ENCODE results near the gene SAMD11. TPM values are rescaled to one million over a fixed set of nuclear protein-coding genes. Genes with fewer than 3 reads are reported as not detected.
"Not testable (repeated sequence)": the region's sequence is repeated elsewhere in the genome, so short reads cannot be mapped to it uniquely, and the experiment has no call there.

SAMD11 gene, protein sequence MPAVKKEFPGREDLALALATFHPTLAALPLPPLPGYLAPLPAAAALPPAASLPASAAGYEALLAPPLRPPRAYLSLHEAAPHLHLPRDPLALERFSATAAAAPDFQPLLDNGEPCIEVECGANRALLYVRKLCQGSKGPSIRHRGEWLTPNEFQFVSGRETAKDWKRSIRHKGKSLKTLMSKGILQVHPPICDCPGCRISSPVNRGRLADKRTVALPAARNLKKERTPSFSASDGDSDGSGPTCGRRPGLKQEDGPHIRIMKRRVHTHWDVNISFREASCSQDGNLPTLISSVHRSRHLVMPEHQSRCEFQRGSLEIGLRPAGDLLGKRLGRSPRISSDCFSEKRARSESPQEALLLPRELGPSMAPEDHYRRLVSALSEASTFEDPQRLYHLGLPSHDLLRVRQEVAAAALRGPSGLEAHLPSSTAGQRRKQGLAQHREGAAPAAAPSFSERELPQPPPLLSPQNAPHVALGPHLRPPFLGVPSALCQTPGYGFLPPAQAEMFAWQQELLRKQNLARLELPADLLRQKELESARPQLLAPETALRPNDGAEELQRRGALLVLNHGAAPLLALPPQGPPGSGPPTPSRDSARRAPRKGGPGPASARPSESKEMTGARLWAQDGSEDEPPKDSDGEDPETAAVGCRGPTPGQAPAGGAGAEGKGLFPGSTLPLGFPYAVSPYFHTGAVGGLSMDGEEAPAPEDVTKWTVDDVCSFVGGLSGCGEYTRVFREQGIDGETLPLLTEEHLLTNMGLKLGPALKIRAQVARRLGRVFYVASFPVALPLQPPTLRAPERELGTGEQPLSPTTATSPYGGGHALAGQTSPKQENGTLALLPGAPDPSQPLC
- polyA plus RNA-seq (2013, experiment 1 of 2) = 59.2 TPM
- 43.4 TPM for polyA plus RNA-seq (2013, experiment 2 of 2)

DNA sequence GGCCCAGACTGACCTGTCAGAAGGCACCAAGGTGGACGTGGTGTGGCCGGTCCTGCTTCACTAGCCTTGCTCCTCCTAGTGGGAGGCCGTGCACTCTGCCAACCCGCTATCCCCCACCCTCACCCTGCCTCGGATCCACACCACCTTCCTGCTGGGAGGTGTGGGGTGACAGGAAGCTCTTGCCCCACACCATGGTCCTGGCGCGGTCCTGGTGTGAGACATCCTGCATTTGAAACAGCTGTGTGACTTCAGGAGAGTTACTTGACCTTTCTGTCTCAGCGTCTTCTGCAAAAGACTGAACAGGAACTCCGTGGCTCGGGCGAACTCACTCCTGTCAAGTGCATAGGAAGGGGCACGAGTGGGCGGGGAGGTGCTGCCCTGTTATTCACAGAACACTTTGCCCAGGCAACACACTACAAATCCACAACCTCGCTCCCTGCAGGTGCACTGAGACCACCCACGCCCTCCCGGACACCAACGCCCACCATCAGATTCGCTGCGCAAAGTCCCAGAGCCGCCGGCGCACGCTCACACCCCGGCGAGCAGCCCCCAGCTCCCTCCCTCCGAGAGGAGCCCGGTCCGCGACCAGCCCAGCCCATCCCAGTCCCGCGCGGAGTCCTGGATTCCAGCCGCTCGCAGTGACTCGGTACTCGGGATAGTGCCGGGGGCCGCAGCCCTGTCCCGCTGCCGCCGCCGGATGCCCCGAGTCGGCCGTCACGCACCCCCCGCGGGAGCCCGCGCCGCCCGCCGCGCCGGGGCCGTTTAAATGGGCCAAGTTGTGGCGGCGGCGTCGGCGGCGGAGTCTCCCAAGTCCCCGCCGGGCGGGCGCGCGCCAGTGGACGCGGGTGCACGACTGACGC is at the start of gene SAMD11:
SAMD11 (plus strand) TSS at position 793 of the 860 bp plus-strand sequence. CDS start 509 bp downstream, outside the sequence.
- Histone ChIP-seq H3K4me3 (ENCODE audit: extremely low read depth, insufficient read depth, low read length, poor library complexity, severe bottlenecking) (peak within 1 kb of the TSS; percentile 62), H3K4me1 (ENCODE audit: control insufficient read depth, insufficient read depth, low read length, poor library complexity, severe bottlenecking) (peaks cover 26% of the 10 kb centered on the region), H3K36me3 (ENCODE audit: control insufficient read depth, insufficient read depth, low read length) (no peaks in the 10 kb centered on the region), H3K27ac (ENCODE audit: low read depth, low read length, severe bottlenecking) (no peak within 1 kb of the TSS), H3K9me3 (ENCODE audit: control insufficient read depth, low read length) (no peaks in the 10 kb centered on the region)
- 4 to 5% methylated on average over 34 to 53 of the region's 72 CpGs for WGBS, 2 experiments (ENCODE audit: insufficient coverage in 2 of 2)

GRCh38 chr1:876428-877208 is 47.1 kb upstream of the SAMD11 start:
- not testable (repeated sequence) for H3K36me3 ChIP-seq (ENCODE audit: control insufficient read depth, insufficient read depth, low read length); H3K4me1 ChIP-seq (ENCODE audit: control insufficient read depth, insufficient read depth, low read length, poor library complexity, severe bottlenecking); H3K27ac ChIP-seq (ENCODE audit: low read depth, low read length, severe bottlenecking); H3K4me3 ChIP-seq (ENCODE audit: extremely low read depth, insufficient read depth, low read length, poor library complexity, severe bottlenecking); H3K9me3 ChIP-seq (ENCODE audit: control insufficient read depth, low read length)
- WGBS, 2 experiments (ENCODE audit: insufficient coverage in 2 of 2) = 72 to 78% methylated on average over 4 to 8 of the region's 8 CpGs

GRCh38 chr1:877209-877986 is 46.3 kb upstream of the SAMD11 start:
- H3K27ac ChIP-seq (ENCODE audit: low read depth, low read length, severe bottlenecking); H3K36me3 ChIP-seq (ENCODE audit: control insufficient read depth, insufficient read depth, low read length); H3K9me3 ChIP-seq (ENCODE audit: control insufficient read depth, low read length); H3K4me1 ChIP-seq (ENCODE audit: control insufficient read depth, insufficient read depth, low read length, poor library complexity, severe bottlenecking); H3K4me3 ChIP-seq (ENCODE audit: extremely low read depth, insufficient read depth, low read length, poor library complexity, severe bottlenecking): not testable (repeated sequence)
- 79 to 83% methylated on average over 2 to 4 of the region's 5 CpGs for WGBS, 2 experiments (ENCODE audit: insufficient coverage in 2 of 2)

DNA sequence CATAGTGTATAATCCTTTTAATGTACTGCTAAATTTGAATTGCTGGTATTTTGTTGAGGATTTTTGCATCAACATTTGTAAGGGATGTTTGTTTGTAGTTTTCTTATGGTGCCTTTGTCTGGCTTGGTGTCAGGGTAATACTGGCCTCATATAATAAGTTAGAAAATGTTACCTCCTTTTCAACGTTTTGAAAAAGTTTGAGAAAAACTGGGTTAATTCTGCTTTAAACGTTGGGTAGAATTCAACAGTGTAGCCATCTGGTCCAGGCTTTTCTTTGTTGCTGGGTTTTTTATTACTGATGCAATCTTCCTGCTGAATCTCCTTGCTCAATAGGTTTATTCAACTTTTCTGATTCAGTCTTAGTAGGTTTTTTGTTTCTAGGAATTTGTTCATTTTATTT is 43.2 kb upstream of the SAMD11 start:
- H3K9me3 ChIP-seq (ENCODE audit: control insufficient read depth, low read length); H3K36me3 ChIP-seq (ENCODE audit: control insufficient read depth, insufficient read depth, low read length); H3K4me3 ChIP-seq (ENCODE audit: extremely low read depth, insufficient read depth, low read length, poor library complexity, severe bottlenecking); H3K27ac ChIP-seq (ENCODE audit: low read depth, low read length, severe bottlenecking); H3K4me1 ChIP-seq (ENCODE audit: control insufficient read depth, insufficient read depth, low read length, poor library complexity, severe bottlenecking): not testable (repeated sequence)
- WGBS, 2 experiments (ENCODE audit: insufficient coverage in 2 of 2) = 47 to 58% methylated on average over 2 of the region's 2 CpGs

GRCh38 chr1:880915-881314 is 42.8 kb upstream of the SAMD11 start:
- H3K4me3 ChIP-seq (ENCODE audit: extremely low read depth, insufficient read depth, low read length, poor library complexity, severe bottlenecking); H3K27ac ChIP-seq (ENCODE audit: low read depth, low read length, severe bottlenecking); H3K36me3 ChIP-seq (ENCODE audit: control insufficient read depth, insufficient read depth, low read length); H3K4me1 ChIP-seq (ENCODE audit: control insufficient read depth, insufficient read depth, low read length, poor library complexity, severe bottlenecking); H3K9me3 ChIP-seq (ENCODE audit: control insufficient read depth, low read length): not testable (repeated sequence)
- no CpG with 5 or more reads among the region's 2 CpGs for WGBS, 2 experiments (ENCODE audit: insufficient coverage in 2 of 2)

DNA sequence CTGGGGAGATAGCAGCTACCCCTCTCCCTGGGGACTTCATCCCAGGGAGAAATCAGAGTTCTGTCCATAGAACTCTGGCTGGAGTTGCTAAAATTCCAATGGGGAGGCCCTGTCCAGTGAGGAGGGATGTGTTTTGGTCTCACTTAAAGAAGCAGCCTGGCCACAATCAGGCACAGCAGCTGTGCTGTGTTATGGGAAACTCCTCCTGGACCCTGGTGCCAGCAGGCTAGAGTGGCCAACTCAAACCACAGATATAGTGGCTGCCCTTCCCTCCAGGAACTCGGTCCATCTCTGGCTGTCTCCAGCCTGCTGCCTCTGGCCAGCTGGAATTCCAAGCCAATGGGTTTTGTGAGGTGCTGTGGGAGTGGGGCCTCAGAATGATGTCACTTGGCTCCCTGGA is 37.4 kb upstream of the SAMD11 start:
- no peaks in the 10 kb centered on the region for H3K4me1 ChIP-seq (ENCODE audit: control insufficient read depth, insufficient read depth, low read length, poor library complexity, severe bottlenecking)
- H3K9me3 ChIP-seq (ENCODE audit: control insufficient read depth, low read length) = no peaks in the 10 kb centered on the region

GRCh38 chr1:886760-887159 is 37.0 kb upstream of the SAMD11 start:
- Histone ChIP-seq H3K4me1 (ENCODE audit: control insufficient read depth, insufficient read depth, low read length, poor library complexity, severe bottlenecking) (no peaks in the 10 kb centered on the region), H3K36me3 (ENCODE audit: control insufficient read depth, insufficient read depth, low read length) (no peaks in the 10 kb centered on the region), H3K27ac (ENCODE audit: low read depth, low read length, severe bottlenecking) (no peak overlapping the region), H3K4me3 (ENCODE audit: extremely low read depth, insufficient read depth, low read length, poor library complexity, severe bottlenecking) (no peak overlapping the region), H3K9me3 (ENCODE audit: control insufficient read depth, low read length) (no peaks in the 10 kb centered on the region)
- WGBS, 2 experiments (ENCODE audit: insufficient coverage in 2 of 2) = 85 to 88% methylated on average over 11 of the region's 11 CpGs

More for the DNA sequence above, 37.4 kb upstream of the SAMD11 start:
- Histone ChIP-seq H3K4me3 (ENCODE audit: extremely low read depth, insufficient read depth, low read length, poor library complexity, severe bottlenecking) (no peak overlapping the region), H3K36me3 (ENCODE audit: control insufficient read depth, insufficient read depth, low read length) (no peaks in the 10 kb centered on the region), H3K27ac (ENCODE audit: low read depth, low read length, severe bottlenecking) (no peak overlapping the region)
- no CpG with 5 or more reads among the region's 1 CpG for WGBS, 2 experiments (ENCODE audit: insufficient coverage in 2 of 2)

DNA sequence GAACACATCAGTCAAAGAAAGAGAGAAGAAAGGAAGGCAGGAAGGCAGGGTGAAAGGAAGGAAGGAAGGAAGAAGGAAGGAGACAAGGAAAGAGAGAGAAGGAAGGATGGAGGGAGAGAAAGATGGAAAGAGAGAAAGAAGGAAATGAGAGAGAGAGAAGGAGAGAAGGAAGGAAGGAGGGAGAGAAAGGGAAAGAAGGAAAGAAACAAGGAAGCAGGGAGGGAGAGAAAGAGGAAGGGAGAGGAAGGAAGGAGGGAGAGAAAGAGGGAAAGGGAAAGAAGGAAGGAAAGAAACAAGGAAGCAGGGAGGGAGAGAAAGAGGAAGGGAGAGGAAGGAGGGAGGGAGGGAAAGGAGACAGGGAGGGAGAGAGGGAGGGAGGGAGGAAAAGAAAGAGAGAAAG is 35.4 kb upstream of the SAMD11 start:
- Histone ChIP-seq H3K27ac (ENCODE audit: low read depth, low read length, severe bottlenecking) (no peak overlapping the region), H3K4me1 (ENCODE audit: control insufficient read depth, insufficient read depth, low read length, poor library complexity, severe bottlenecking) (no peaks in the 10 kb centered on the region)

DNA sequence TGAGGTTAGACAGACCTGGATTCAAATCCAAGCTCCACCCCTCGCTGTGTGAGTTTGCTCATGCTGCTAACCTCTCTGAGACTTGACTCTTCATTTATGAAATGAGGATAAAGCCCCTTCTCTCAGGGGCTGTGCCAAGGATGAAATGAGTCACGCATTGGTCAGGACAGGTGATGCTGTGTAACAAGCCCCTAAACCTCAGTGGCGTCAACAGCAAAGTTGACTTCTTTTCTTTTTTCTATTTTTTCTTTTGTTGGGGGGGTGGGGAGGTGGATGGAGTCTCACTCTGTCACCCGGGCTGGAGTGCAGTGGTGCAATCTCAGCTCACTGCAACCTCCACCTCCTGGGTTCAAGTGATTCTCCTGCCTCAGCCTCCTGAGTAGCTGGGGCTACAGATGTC is 33.9 kb upstream of the SAMD11 start:
- H3K27ac ChIP-seq (ENCODE audit: low read depth, low read length, severe bottlenecking); H3K4me1 ChIP-seq (ENCODE audit: control insufficient read depth, insufficient read depth, low read length, poor library complexity, severe bottlenecking); H3K4me3 ChIP-seq (ENCODE audit: extremely low read depth, insufficient read depth, low read length, poor library complexity, severe bottlenecking); H3K36me3 ChIP-seq (ENCODE audit: control insufficient read depth, insufficient read depth, low read length); H3K9me3 ChIP-seq (ENCODE audit: control insufficient read depth, low read length): not testable (repeated sequence)
- 80% methylated on average over 1 of the region's 4 CpGs for WGBS, 2 experiments (ENCODE audit: insufficient coverage in 2 of 2)

More for the DNA sequence above, 35.4 kb upstream of the SAMD11 start:
- Histone ChIP-seq H3K9me3 (ENCODE audit: control insufficient read depth, low read length) (no peaks in the 10 kb centered on the region), H3K4me3 (ENCODE audit: extremely low read depth, insufficient read depth, low read length, poor library complexity, severe bottlenecking) (no peak overlapping the region), H3K36me3 (ENCODE audit: control insufficient read depth, insufficient read depth, low read length) (no peaks in the 10 kb centered on the region)
